ENCODE measurements around the gene PTPRM.

PTPRM gene

GRCh38 chr18:8242151-8242696, 675.1 kb downstream of the PTPRM start:
- DNase-seq (ENCODE audit: low spot score) = no peak

- no peak for DNase-seq (ENCODE audit: low spot score)
These were observed 680.6 kb downstream of the PTPRM start for GRCh38 chr18:8247700-8248099.

GRCh38 chr18:8248576-8248975, 681.5 kb downstream of the PTPRM start:
- no peak for DNase-seq (ENCODE audit: low spot score)

GRCh38 chr18:8249811-8250210, 682.7 kb downstream of the PTPRM start:
- no peak for DNase-seq (ENCODE audit: low spot score)

GRCh38 chr18:8252371-8252770, 685.3 kb downstream of the PTPRM start:
- no peak for DNase-seq (ENCODE audit: low spot score)

- no peak for DNase-seq (ENCODE audit: low spot score)
These were observed 686.8 kb downstream of the PTPRM start for GRCh38 chr18:8253944-8254343.

GRCh38 chr18:8254654-8255053, 687.5 kb downstream of the PTPRM start:
- no peak for DNase-seq (ENCODE audit: low spot score)

GRCh38 chr18:8257851-8258434, 690.8 kb downstream of the PTPRM start:
- DNase-seq (ENCODE audit: low spot score) = no peak

- DNase-seq (ENCODE audit: low spot score) = no peak
These were observed 693.2 kb downstream of the PTPRM start for GRCh38 chr18:8260319-8260718.

GRCh38 chr18:8260827-8261226, 693.7 kb downstream of the PTPRM start:
- no peak for DNase-seq (ENCODE audit: low spot score)

GRCh38 chr18:8261651-8262091, 694.6 kb downstream of the PTPRM start:
- DNase-seq (ENCODE audit: low spot score) = no peak

- DNase-seq (ENCODE audit: low spot score) = no peak
These were observed 695.1 kb downstream of the PTPRM start for GRCh38 chr18:8262221-8262620.

GRCh38 chr18:8264116-8264515, 697.0 kb downstream of the PTPRM start:
- DNase-seq (ENCODE audit: low spot score) = no peak

GRCh38 chr18:8264861-8265411, 697.8 kb downstream of the PTPRM start:
- no peak for DNase-seq (ENCODE audit: low spot score)

- no peak for DNase-seq (ENCODE audit: low spot score)
These were observed 705.1 kb downstream of the PTPRM start for GRCh38 chr18:8272254-8272653.

- DNase-seq (ENCODE audit: low spot score) = no peak
These were observed 707.3 kb downstream of the PTPRM start for GRCh38 chr18:8274370-8274769.

- DNase-seq (ENCODE audit: low spot score) = no peak
These were observed 709.3 kb downstream of the PTPRM start for GRCh38 chr18:8276406-8276805.

- no peak for DNase-seq (ENCODE audit: low spot score)
These were observed 710.2 kb downstream of the PTPRM start for GRCh38 chr18:8277270-8277669.

- no peak for DNase-seq (ENCODE audit: low spot score)
These were observed 712.2 kb downstream of the PTPRM start for GRCh38 chr18:8279346-8279745.

- DNase-seq (ENCODE audit: low spot score) = no peak
These were observed 712.7 kb downstream of the PTPRM start for GRCh38 chr18:8279781-8280330.

- no peak for DNase-seq (ENCODE audit: low spot score)
These were observed 716.9 kb downstream of the PTPRM start for GRCh38 chr18:8283891-8284585.

GRCh38 chr18:8286303-8286702, 719.2 kb downstream of the PTPRM start:
- no peak for DNase-seq (ENCODE audit: low spot score)

Measured in HuH-7.5 (cell line).